Neural progenitor cell (in vitro differentiated cells): ENCODE data around the gene ABL2.
"Not testable (repeated sequence)": the region's sequence is repeated elsewhere in the genome, so short reads cannot be mapped to it uniquely, and the experiment has no call there.

Experiments used
- EZH2 ChIP-seq: fragments of 200-600 bp; sonication (generic); IDR thresholded peaks from 2 replicates; pipeline ENCODE4 v1.6.1; 2017; ENCODE audit warnings: antibody characterized with exemption, mild to moderate bottlenecking, moderate library complexity
- TF ChIP-seq, protein P1 (sequence below): fragments of 200-600 bp; sonication (generic); IDR thresholded peaks from 2 replicates; pipeline ENCODE4 v1.5.1; 2017; ENCODE audit warnings: antibody characterized with exemption, mild to moderate bottlenecking

- TF ChIP-seq, protein P1, sequence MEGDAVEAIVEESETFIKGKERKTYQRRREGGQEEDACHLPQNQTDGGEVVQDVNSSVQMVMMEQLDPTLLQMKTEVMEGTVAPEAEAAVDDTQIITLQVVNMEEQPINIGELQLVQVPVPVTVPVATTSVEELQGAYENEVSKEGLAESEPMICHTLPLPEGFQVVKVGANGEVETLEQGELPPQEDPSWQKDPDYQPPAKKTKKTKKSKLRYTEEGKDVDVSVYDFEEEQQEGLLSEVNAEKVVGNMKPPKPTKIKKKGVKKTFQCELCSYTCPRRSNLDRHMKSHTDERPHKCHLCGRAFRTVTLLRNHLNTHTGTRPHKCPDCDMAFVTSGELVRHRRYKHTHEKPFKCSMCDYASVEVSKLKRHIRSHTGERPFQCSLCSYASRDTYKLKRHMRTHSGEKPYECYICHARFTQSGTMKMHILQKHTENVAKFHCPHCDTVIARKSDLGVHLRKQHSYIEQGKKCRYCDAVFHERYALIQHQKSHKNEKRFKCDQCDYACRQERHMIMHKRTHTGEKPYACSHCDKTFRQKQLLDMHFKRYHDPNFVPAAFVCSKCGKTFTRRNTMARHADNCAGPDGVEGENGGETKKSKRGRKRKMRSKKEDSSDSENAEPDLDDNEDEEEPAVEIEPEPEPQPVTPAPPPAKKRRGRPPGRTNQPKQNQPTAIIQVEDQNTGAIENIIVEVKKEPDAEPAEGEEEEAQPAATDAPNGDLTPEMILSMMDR, result not testable (repeated sequence)
- not testable (repeated sequence) for TF ChIP-seq EZH2
Measured at GRCh38 chr1:179221121-179221520, 8.4 kb downstream of the ABL2 start.
